Calu3 (cell line): ENCODE measurements around the gene CDK1. TPM values are rescaled to one million over a fixed set of nuclear protein-coding genes. Genes with fewer than 3 reads are reported as not detected.

Source experiments
- BruUV-seq: library from RNA; stranded (reverse); fragments of 400-500 nt; replicated peaks from 2 replicates; lab custom pipeline; 2021; lab: Mats Ljungman, UMichigan
- CTCF ChIA-PET: fragments of 300-600 bp; sonication (Branson Sonifier 250); formaldehyde crosslinking; loops from one replicate; lab custom pipeline; 2022; ENCODE audit warnings: antibody characterized with exemption; lab: Charles Lee
- DNase-seq: peaks from one replicate; pipeline ENCODE4 v3.0.0; 2022
- H3K27ac Mint-ChIP-seq: one replicate; pipeline ENCODE4 v1.8.0; 2022; ENCODE audit warnings: mixed read lengths; ENCODE audit not compliant: unreplicated experiment
- H3K27me3 Mint-ChIP-seq: one replicate; pipeline ENCODE4 v1.8.0; 2022; ENCODE audit warnings: mixed read lengths; ENCODE audit not compliant: unreplicated experiment
- H3K36me3 Mint-ChIP-seq: one replicate; pipeline ENCODE4 v1.8.0; 2022; ENCODE audit warnings: mild to moderate bottlenecking, moderate library complexity, mixed read lengths; ENCODE audit not compliant: insufficient read depth, unreplicated experiment
- H3K4me1 Mint-ChIP-seq: one replicate; pipeline ENCODE4 v1.8.0; 2022; ENCODE audit warnings: mild to moderate bottlenecking, low read depth, mixed read lengths; ENCODE audit not compliant: unreplicated experiment
- H3K4me3 Mint-ChIP-seq: one replicate; pipeline ENCODE4 v1.8.0; 2022; ENCODE audit warnings: mild to moderate bottlenecking, low read depth, moderate library complexity, mixed read lengths; ENCODE audit not compliant: unreplicated experiment
- H3K9me3 Mint-ChIP-seq: one replicate; pipeline ENCODE4 v1.8.0; 2022; ENCODE audit warnings: low read depth, mixed read lengths; ENCODE audit not compliant: unreplicated experiment
- intact Hi-C: fragments of 100-400 bp; cut with micrococcal nuclease; formaldehyde crosslinking; loops from one replicate; pipeline ENCODE4 v1.10.0; 2022; ENCODE audit not compliant: unreplicated experiment
- total RNA-seq: library from RNA; stranded (reverse); gene quantifications from 2 replicates; pipeline ENCODE4 v1.2.3, GENCODE V29; 2022
- TF ChIP-seq, protein P1 (sequence below): fragments of 200-600 bp; IDR thresholded peaks from one replicate; pipeline ENCODE4 v1.8.0; 2022; ENCODE audit warnings: antibody characterized with exemption; ENCODE audit not compliant: unreplicated experiment

The CDK1 gene
- total RNA-seq, 1 experiment from 2014 or later: 140 TPM

DNA sequence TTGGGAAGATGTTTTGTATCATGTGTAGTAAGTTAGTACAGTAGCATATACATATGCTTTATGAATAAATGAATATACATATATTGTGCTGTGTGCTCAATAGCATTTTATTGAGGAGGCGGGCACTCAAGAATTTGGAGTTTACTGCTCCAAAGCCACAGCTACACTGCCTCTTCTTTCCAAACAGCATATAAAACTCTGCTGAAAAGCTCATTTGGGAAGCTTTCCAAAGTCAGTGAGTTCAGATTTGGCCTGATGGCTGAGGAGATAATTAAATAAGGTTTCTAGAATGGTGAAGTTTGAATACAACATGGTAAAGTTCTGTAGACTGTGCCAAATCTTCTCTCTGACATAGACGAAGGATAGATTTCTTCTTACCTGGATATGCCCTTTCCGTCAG lies 29.8 kb downstream of the CDK1 start:
- CTCF ChIA-PET: interaction anchor here (0.5 kb wide), 1 partner anchor 1828 kb away, joined by 4 read pairs; no protein-coding TSS in a partner anchor

DNA sequence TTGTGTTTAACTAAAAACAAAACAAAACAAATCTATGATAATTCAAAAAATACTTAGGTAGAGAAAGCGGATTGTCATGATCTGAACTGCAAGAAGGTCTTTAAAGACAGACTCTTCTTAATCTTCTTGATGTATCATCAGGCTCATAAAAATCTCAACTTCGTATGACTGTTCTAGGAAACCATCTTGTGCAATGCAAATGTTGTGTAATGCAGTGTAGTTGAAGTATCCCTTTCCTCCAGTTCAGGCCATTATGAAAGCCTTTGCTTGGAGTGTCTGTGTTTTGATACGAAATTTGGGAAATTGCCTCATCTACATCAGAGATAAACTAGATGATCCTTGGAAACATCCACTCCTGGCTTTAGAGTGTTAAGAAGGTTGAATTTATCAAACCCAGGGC lies 30.9 kb downstream of the CDK1 start:
- Mint-ChIP-seq H3K4me1 (peaks cover 15% of the 10 kb centered on the region), H3K27me3 (no peaks in the 10 kb centered on the region), H3K36me3 (no peaks in the 10 kb centered on the region), H3K4me3 (no peak overlapping the region), H3K9me3 (no peaks in the 10 kb centered on the region), H3K27ac (no peak overlapping the region)
- DNase-seq: no peak
- TF ChIP-seq, protein P1, sequence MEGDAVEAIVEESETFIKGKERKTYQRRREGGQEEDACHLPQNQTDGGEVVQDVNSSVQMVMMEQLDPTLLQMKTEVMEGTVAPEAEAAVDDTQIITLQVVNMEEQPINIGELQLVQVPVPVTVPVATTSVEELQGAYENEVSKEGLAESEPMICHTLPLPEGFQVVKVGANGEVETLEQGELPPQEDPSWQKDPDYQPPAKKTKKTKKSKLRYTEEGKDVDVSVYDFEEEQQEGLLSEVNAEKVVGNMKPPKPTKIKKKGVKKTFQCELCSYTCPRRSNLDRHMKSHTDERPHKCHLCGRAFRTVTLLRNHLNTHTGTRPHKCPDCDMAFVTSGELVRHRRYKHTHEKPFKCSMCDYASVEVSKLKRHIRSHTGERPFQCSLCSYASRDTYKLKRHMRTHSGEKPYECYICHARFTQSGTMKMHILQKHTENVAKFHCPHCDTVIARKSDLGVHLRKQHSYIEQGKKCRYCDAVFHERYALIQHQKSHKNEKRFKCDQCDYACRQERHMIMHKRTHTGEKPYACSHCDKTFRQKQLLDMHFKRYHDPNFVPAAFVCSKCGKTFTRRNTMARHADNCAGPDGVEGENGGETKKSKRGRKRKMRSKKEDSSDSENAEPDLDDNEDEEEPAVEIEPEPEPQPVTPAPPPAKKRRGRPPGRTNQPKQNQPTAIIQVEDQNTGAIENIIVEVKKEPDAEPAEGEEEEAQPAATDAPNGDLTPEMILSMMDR: no peak
- BruUV-seq: no TSS peak
- CTCF ChIA-PET: no interaction called here
- intact Hi-C loops: no loop called here

More for the DNA sequence above, 29.8 kb downstream of the CDK1 start:
- intact Hi-C loops: no loop called here
- Mint-ChIP-seq H3K36me3 (no peaks in the 10 kb centered on the region), H3K27ac (no peak overlapping the region), H3K9me3 (no peaks in the 10 kb centered on the region), H3K4me1 (peaks cover 15% of the 10 kb centered on the region), H3K4me3 (no peak overlapping the region), H3K27me3 (no peaks in the 10 kb centered on the region)
- DNase-seq: no peak
- BruUV-seq: no TSS peak
- TF ChIP-seq, protein P1: no peak

DNA sequence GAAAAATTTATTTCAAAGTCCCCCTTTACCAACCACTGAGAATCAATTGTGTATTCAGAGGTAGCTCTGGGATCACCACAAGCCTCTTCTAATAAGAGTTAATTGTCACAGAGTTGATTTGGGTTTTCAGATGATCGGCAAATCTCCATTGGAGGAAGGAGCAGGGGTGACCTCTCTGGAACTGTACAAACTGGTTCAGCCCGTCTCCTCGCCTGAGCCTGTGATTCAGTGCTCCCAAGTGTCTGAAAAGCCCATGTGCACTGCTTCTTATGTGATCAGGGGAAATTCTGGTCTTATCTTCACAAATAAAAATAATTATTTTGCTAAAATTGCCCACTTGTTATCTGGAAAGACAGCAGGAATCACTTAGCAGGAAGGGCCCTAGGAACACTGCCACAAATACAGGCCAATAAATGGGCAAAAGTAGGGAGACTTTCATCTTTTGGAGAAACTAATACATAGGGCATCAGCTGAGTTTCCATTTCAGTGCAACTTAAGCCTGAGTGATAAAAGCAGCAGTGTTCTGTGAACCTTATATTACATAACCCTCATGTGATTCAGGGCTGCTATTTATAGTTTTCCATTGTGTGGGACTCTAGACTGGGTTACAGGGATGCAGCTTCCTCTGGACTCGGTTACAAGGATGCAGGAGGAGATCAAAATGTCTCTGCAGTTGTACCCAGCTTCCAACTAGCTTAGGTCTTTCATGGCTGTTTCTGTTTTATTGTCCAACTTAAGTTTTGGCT lies 32.3 kb downstream of the CDK1 start:
- DNase-seq: peak; percentile 55
- H3K4me3 Mint-ChIP-seq: no peak overlapping the region
- H3K27ac Mint-ChIP-seq: no peak overlapping the region
- H3K27me3 Mint-ChIP-seq: no peaks in the 10 kb centered on the region
- intact Hi-C loops: loop anchor here (10.0 kb wide), 3 partner anchors 384 to 1084 kb away; no protein-coding TSS in a partner anchor
- H3K4me1 Mint-ChIP-seq: peaks cover 15% of the 10 kb centered on the region
- no peaks in the 10 kb centered on the region for H3K9me3 Mint-ChIP-seq
- TF ChIP-seq, protein P1: no peak
- CTCF ChIA-PET: no interaction called here
- no peaks in the 10 kb centered on the region for H3K36me3 Mint-ChIP-seq
- BruUV-seq: no TSS peak

DNA sequence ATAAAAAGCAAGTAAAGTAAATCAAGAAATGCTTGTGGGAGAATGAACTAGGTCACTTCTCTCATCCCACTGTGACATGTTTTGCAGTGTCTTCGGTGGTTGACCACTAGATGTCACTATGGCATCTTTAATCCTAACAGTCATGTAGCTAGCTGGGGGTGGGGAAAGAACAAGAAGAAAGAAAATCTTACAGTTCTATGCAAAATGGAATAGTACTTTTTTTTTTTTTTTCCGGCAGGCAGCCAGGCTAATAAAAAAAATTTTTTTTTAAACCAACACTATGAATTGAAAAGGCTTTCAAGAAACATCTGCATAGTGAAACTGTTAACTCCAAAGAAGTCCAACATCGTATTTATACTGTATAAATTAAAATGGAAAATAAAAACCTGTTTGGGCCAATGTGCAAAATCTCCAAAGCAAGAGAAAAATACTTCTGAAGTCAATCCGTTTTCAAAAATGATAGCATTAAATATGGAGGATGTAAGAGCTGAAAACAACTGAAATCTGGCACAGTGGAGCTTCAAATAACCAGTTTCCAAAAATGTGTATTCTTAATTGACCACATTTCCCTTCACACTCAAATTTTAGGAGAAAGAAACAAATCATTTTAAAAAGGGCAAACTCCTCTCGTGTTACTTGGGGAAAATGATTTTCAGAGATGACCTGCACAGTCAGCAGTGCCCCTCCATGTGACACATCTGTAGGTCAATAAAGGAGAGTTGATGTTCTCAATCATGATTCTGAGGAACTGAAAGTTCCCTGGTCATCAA lies 38.5 kb downstream of the CDK1 start:
- Mint-ChIP-seq H3K27me3 (no peaks in the 10 kb centered on the region), H3K27ac (no peak overlapping the region), H3K4me1 (no peaks in the 10 kb centered on the region), H3K36me3 (no peaks in the 10 kb centered on the region), H3K4me3 (no peak overlapping the region), H3K9me3 (no peaks in the 10 kb centered on the region)
- no TSS peak for BruUV-seq
- peak; percentile 55 for DNase-seq
- TF ChIP-seq, protein P1: peak; percentile 83
- intact Hi-C loops: loop anchor here (1.0 to 10.0 kb wide), 8 partner anchors 147 to 1078 kb away; no protein-coding TSS in a partner anchor
- CTCF ChIA-PET: interaction anchor here (0.6 to 1.0 kb wide), 6 partner anchors 18 to 1398 kb away, joined by 3 to 4 read pairs (median 3); no protein-coding TSS in a partner anchor
